ENCODE results near the gene FLG2.
"Not testable (repeated sequence)": the region's sequence is repeated elsewhere in the genome, so short reads cannot be mapped to it uniquely, and the experiment has no call there.

The FLG2 gene

DNA sequence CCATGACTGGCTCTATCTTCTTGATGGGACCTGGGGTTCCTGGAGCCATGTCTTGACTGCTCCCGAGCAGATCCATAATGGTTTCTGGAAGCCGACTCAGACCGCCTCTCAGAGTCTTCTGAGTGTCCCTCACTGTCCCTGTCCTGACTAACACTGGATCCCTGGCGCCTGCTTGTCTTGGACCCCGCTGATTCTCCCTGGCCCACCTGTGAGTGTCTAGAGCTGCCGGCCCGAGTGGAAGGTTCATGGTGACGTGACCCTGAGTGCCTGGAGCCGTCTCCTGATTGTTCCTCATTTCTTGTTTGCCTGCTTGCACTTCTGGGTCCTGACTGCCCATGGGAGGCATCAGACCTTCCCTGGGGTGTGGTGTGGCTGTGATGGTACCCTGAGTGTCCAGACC is 49.9 kb downstream of the FLG2 start:
- DNase-seq, result no peak

GRCh38 chr1:152309320-152309901 is 50.4 kb downstream of the FLG2 start:
- not testable (repeated sequence) for DNase-seq

GRCh38 chr1:152308758-152309157 is 51.0 kb downstream of the FLG2 start:
- DNase-seq, result not testable (repeated sequence)

GRCh38 chr1:152307970-152308369 is 51.8 kb downstream of the FLG2 start:
- DNase-seq, result not testable (repeated sequence)

DNA sequence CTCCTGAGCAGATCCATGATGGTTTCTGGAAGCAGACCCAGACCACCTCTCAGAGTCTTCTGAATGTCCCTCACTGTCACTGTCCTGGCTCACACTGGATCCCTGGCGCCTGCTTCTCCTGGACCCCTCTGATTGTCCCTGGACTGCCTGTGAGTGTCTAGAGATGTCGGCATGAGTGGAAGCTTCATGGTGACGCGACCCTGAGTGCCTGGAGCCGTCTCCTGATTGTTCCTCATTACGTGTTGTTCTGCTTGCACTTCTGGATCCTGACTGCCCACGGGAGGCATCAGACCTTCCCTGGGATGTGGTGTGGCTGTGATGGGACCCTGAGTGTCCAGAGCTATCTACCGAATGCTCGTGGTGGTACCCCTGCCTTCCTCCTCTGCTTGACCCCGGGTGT is 53.7 kb downstream of the FLG2 start:
- not testable (repeated sequence) for DNase-seq

DNA sequence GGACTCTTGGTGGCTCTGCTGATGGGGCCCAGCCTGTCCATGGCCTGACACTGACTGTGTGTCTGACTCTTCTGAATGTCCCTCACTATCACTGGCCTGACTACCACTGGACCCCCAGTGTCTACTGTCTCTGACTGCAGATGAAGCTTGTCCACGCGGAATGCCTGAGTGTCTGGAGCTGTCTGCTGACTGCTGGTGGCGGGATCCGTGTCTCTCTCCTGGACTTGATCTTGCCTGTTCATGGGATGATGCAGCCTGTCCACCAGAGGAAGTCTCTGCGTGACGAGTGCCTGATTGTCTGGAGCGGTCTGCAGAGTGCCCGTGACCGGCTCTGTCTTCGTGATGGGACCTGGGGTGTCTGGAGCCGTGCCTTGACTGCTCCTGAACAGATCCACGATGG is 55.0 kb downstream of the FLG2 start:
- DNase-seq, result not testable (repeated sequence)

- DNase-seq, result not testable (repeated sequence)
These were observed 56.5 kb downstream of the FLG2 start for GRCh38 chr1:152303139-152303872.

Data from bone marrow (tissue), 2 donors.